Kasumi-1 (cell line): ENCODE results near the gene OR10AD1.
"Not testable (repeated sequence)": the region's sequence is repeated elsewhere in the genome, so short reads cannot be mapped to it uniquely, and the experiment has no call there.

Source experiments
- DNase-seq, 2 experiments: peaks; one replicate each; lab custom pipeline; 2025; lab: John Stamatoyannopoulos, UW

Gene OR10AD1

GRCh38 chr12:48160807-48161206 is 42.3 kb downstream of the OR10AD1 start:
- DNase-seq, result peak; percentile 86 to 93

GRCh38 chr12:48160046-48160445 is 43.0 kb downstream of the OR10AD1 start:
- DNase-seq, result peak; percentile 19 to 22

DNA sequence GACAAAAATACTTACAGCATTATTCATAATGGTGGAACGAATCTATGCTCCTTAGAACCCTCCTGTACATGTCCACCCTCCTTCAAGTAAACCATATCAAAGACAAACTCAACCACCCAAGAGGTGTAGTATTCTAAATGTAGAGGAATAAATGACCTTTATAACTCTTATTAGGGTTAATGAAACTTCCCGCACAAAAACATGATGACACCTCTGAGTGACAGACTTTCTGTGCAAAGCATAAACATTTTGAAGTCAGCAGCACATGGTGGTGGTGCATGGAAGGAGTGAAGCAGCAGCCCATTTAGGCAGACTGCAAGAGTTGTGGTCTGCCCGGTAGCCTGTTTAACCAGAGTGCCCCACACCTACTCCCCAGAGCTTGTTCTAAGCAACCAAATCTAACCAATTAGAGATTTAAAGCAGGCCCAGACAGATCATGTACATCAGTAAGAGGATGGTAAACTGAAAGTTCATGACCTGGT is 45.2 kb downstream of the OR10AD1 start:
- DNase-seq, result no peak

- DNase-seq, result peak; percentile 97 to 99
Measured at GRCh38 chr12:48157018-48157888, 45.8 kb downstream of the OR10AD1 start, which contains the start of gene ASB8. ASB8 (minus strand) TSS chr12:48157515; CDS start chr12:48153496, 4,019 bp downstream.

DNA sequence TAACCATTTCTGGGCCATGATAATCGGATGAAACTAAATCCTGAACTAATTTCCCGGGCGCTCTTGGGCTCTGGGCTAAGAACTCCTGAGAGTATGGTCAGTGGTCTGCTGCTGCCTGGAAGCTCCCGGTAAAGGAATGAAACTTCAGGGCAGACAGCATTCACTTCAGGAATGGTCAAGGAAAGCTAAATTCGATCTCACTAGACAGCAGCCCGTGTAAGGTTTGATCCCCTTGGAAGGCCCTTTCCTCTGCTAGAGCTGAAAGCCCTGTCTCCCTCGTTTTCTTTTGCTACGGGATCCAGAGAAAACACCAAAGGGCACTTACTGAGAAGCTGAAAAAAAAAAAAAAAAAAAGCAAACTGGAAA is 46.5 kb downstream of the OR10AD1 start:
- no peak for DNase-seq

GRCh38 chr12:48155786-48156185 is 47.3 kb downstream of the OR10AD1 start:
- DNase-seq, result not testable (repeated sequence)
